ENCODE data around the gene ANTXR1.

- TF ChIP-seq CTCF (IDR thresholded peaks at IDR 0.05; ENCODE audit: low read depth, low read length) (no peak), EZH2phosphoT487 (IDR thresholded peaks at IDR 0.05; ENCODE audit: low read depth) (no peak)
Measured at GRCh38 chr2:69216535-69217332, 203.8 kb downstream of the ANTXR1 start.
